GM23338 (cell line): Measurements from ENCODE around the gene CHN2. TPM values are rescaled to one million over a fixed set of nuclear protein-coding genes. Genes with fewer than 3 reads are reported as not detected.

ENCODE experiments used
- ATAC-seq: fragments of 200-7000 bp; cut with Tn5 transposase; 3 replicates; pipeline ENCODE4 v1.9.1; 2020
- DNase-seq: peaks from one replicate; pipeline ENCODE4 v3.0.0-alpha.2; 2015; ENCODE audit warnings: low spot score
- H2AFZ ChIP-seq: fragments of 200-600 bp; sonication (generic); 2 replicates; pipeline ENCODE4 v1.8.0; 2016; ENCODE audit warnings: antibody characterized with exemption, mild to moderate bottlenecking, moderate library complexity
- H3F3A ChIP-seq: fragments of 200-600 bp; sonication (generic); replicated peaks from 2 replicates; pipeline ENCODE4 v1.8.0; 2017; ENCODE audit warnings: antibody characterized with exemption, mixed run types, low read depth
- H3K27ac ChIP-seq: fragments of 200-600 bp; sonication (generic); 2 replicates; pipeline ENCODE4 v1.6.1; 2016; ENCODE audit warnings: low read depth
- H3K27me3 ChIP-seq: fragments of 200-600 bp; sonication (generic); 2 replicates; pipeline ENCODE4 v1.8.0; 2016; ENCODE audit warnings: mild to moderate bottlenecking, mixed run types, moderate library complexity; ENCODE audit not compliant: insufficient read depth
- H3K36me3 ChIP-seq: fragments of 200-600 bp; sonication (generic); 2 replicates; pipeline ENCODE4 v1.8.0; 2016; ENCODE audit warnings: mild to moderate bottlenecking; ENCODE audit not compliant: insufficient read depth
- H3K4me1 ChIP-seq: fragments of 200-600 bp; sonication (generic); 2 replicates; pipeline ENCODE4 v1.8.0; 2016; ENCODE audit warnings: mild to moderate bottlenecking, moderate library complexity; ENCODE audit not compliant: insufficient read depth
- H3K4me2 ChIP-seq: fragments of 200-600 bp; sonication (generic); 2 replicates; pipeline ENCODE4 v1.7.1; 2017; ENCODE audit warnings: mixed run types
- H3K4me3 ChIP-seq: fragments of 200-600 bp; sonication (generic); 2 replicates; pipeline ENCODE4 v1.6.1; 2016; ENCODE audit warnings: mixed run types
- H3K79me2 ChIP-seq: fragments of 200-600 bp; sonication (generic); replicated peaks from 2 replicates; pipeline ENCODE4 v1.8.0; 2017; ENCODE audit warnings: mild to moderate bottlenecking; ENCODE audit not compliant: insufficient read depth
- H3K9me2 ChIP-seq: fragments of 200-600 bp; sonication (generic); 2 replicates; pipeline ENCODE4 v1.8.0; 2017; ENCODE audit not compliant: insufficient read depth
- H4K20me1 ChIP-seq: fragments of 200-600 bp; sonication (generic); replicated peaks from 2 replicates; pipeline ENCODE4 v1.8.0; 2017; ENCODE audit warnings: mild to moderate bottlenecking; ENCODE audit not compliant: insufficient read depth
- H3K27ac Mint-ChIP-seq: 2 replicates; pipeline ENCODE4 v1.8.0; 2020; ENCODE audit warnings: inconsistent platforms, mild to moderate bottlenecking, moderate library complexity, mixed read lengths
- H3K27me3 Mint-ChIP-seq: 3 replicates; pipeline ENCODE4 v1.8.0; 2022; ENCODE audit warnings: low read depth, mild to moderate bottlenecking, moderate library complexity, mixed read lengths, inconsistent platforms; ENCODE audit not compliant: insufficient read depth, poor library complexity
- H3K36me3 Mint-ChIP-seq: 3 replicates; pipeline ENCODE4 v1.8.0; 2021; ENCODE audit warnings: low read depth, mild to moderate bottlenecking, inconsistent platforms, moderate library complexity, mixed read lengths
- H3K4me1 Mint-ChIP-seq: 3 replicates; pipeline ENCODE4 v1.8.0; 2020; ENCODE audit warnings: mild to moderate bottlenecking, inconsistent platforms, mixed read lengths
- H3K4me3 Mint-ChIP-seq: 3 replicates; pipeline ENCODE4 v1.8.0; 2021; ENCODE audit warnings: moderate library complexity, mild to moderate bottlenecking, inconsistent platforms, mixed read lengths
- H3K9me3 Mint-ChIP-seq: 3 replicates; pipeline ENCODE4 v1.8.0; 2020; ENCODE audit warnings: moderate library complexity, mild to moderate bottlenecking, inconsistent platforms, mixed read lengths
- CREB1 ChIP-seq: fragments of 250-450 bp; sonication (Bioruptor Pico); IDR thresholded peaks from 2 replicates; pipeline ENCODE4 v1.5.0; 2020; ENCODE audit warnings: low read depth, mild to moderate bottlenecking, moderate library complexity
- CTCF ChIP-seq, 2 experiments: fragments of 200-600 bp in 1 of 2; sonication (generic) in 1 of 2; conservative IDR thresholded peaks; 2 replicates each; pipeline versions ENCODE4 v1.5.1 to v1.6.1; 2016 to 2017; ENCODE audit warnings: antibody characterized with exemption in 2 of 2, low read depth in 2 of 2, mild to moderate bottlenecking in 2 of 2, moderate library complexity in 1 of 2
- EZH2 ChIP-seq: fragments of 200-600 bp; sonication (generic); IDR thresholded peaks from one replicate; pipeline ENCODE4 v1.8.0; 2017; ENCODE audit warnings: antibody characterized with exemption, mild to moderate bottlenecking, low read depth; ENCODE audit not compliant: unreplicated experiment
- EZH2phosphoT487 ChIP-seq: fragments of 200-600 bp; sonication (generic); IDR thresholded peaks from one replicate; pipeline ENCODE4 v1.8.1; 2018; ENCODE audit warnings: antibody characterized with exemption; ENCODE audit not compliant: unreplicated experiment
- NANOG ChIP-seq: IDR thresholded peaks from 2 replicates; pipeline ENCODE4 v1.6.1; 2016; ENCODE audit warnings: antibody characterized with exemption, borderline replicate concordance
- POLR2AphosphoS5 ChIP-seq: IDR thresholded peaks from 2 replicates; pipeline ENCODE4 v1.6.1; 2016; ENCODE audit warnings: antibody characterized with exemption, low read depth
- REST ChIP-seq: IDR thresholded peaks from one replicate; pipeline ENCODE4 v1.6.1; 2018; ENCODE audit warnings: antibody characterized with exemption; ENCODE audit not compliant: unreplicated experiment
- STAT1 ChIP-seq: IDR thresholded peaks from one replicate; pipeline ENCODE4 v1.6.1; 2016; ENCODE audit warnings: antibody characterized with exemption; ENCODE audit not compliant: unreplicated experiment
- ZNF114 ChIP-seq: fragments of 250-450 bp; sonication (Bioruptor Pico); IDR thresholded peaks from 2 replicates; pipeline ENCODE4 v1.5.0; 2020; ENCODE audit warnings: mild to moderate bottlenecking, moderate library complexity
- ZNF462 ChIP-seq: fragments of 250-450 bp; sonication (Bioruptor Pico); IDR thresholded peaks from 2 replicates; pipeline ENCODE4 v1.5.0; 2020; ENCODE audit warnings: mild to moderate bottlenecking, moderate library complexity
- polyA plus RNA-seq: library from polyadenylated mRNA; unstranded; fragments of >200 nt; fragmentation: Nextera tagmentation; extraction: Ambion mirVana; gene quantifications from 2 replicates; pipeline ENCODE4 v1.2.1, GENCODE V29; 2016
- total RNA-seq: library from RNA; depleted of rRNA; stranded (reverse); fragments of >200 nt; shearing (Covaris generic); gene quantifications from 2 replicates; pipeline ENCODE4 v1.2.3, GENCODE V29; 2014

The CHN2 gene
- total and polyA plus RNA-seq, 2 experiments from 2014 or later, result 6.1 to 7.5 TPM

- H3K4me3 ChIP-seq, result no peak overlapping the region
- peaks cover 58% of the 10 kb centered on the region for H3K4me1 ChIP-seq
- no peak for TF ChIP-seq CREB1
- no peak for TF ChIP-seq EZH2
- TF ChIP-seq POLR2AphosphoS5, result no peak
- Mint-ChIP-seq H3K36me3 (no peaks in the 10 kb centered on the region), H3K4me1 (peaks cover 70% of the 10 kb centered on the region), H3K27ac (no peak overlapping the region), H3K27me3 (peaks cover 20% of the 10 kb centered on the region), H3K9me3 (no peaks in the 10 kb centered on the region), H3K4me3 (no peak overlapping the region)
- H4K20me1 ChIP-seq, result no peaks in the 10 kb centered on the region
- no peaks in the 10 kb centered on the region; the same call in 1 of the 2 replicates for H3F3A ChIP-seq
- H3K9me2 ChIP-seq, result no peaks in the 10 kb centered on the region
- no peak overlapping the region for H3K27ac ChIP-seq
- no peak for ATAC-seq
- H2AFZ ChIP-seq, result no peak overlapping the region
- no peak overlapping the region; the same call in 1 of the 2 replicates for H3K4me2 ChIP-seq
- no peaks in the 10 kb centered on the region for H3K36me3 ChIP-seq
- no peak for DNase-seq
- no peaks in the 10 kb centered on the region for H3K79me2 ChIP-seq
- H3K27me3 ChIP-seq, result no peaks in the 10 kb centered on the region
Observed at GRCh38 chr7:29300649-29301048, 106.1 kb downstream of the CHN2 start.

GRCh38 chr7:29302666-29303395 is 108.3 kb downstream of the CHN2 start:
- no peaks in the 10 kb centered on the region for H3K79me2 ChIP-seq
- H3K27ac ChIP-seq, result no peak overlapping the region
- no peak overlapping the region for H3K4me3 ChIP-seq
- H3F3A ChIP-seq, result no peaks in the 10 kb centered on the region; the same call in 1 of the 2 replicates
- no peak for DNase-seq
- ATAC-seq, result no peak
- no peaks in the 10 kb centered on the region for H4K20me1 ChIP-seq
- H3K27ac Mint-ChIP-seq, result no peak overlapping the region
- H3K9me2 ChIP-seq, result peaks cover 5% of the 10 kb centered on the region; the same call in 1 of the 2 replicates
- peaks cover 59% of the 10 kb centered on the region for H3K4me1 ChIP-seq
- H3K9me3 Mint-ChIP-seq, result no peaks in the 10 kb centered on the region
- no peak overlapping the region for H3K4me2 ChIP-seq
- H3K4me1 Mint-ChIP-seq, result peaks cover 67% of the 10 kb centered on the region
- H3K36me3 ChIP-seq, result no peaks in the 10 kb centered on the region
- no peaks in the 10 kb centered on the region for H3K27me3 ChIP-seq
- no peak overlapping the region for H3K4me3 Mint-ChIP-seq
- no peak overlapping the region for H2AFZ ChIP-seq
- H3K27me3 Mint-ChIP-seq, result peaks cover 6% of the 10 kb centered on the region
- no peaks in the 10 kb centered on the region for H3K36me3 Mint-ChIP-seq
- TF ChIP-seq EZH2 (no peak), CREB1 (no peak), EZH2phosphoT487 (no peak), CTCF (conservative IDR thresholded peaks at IDR 0.05; ENCODE audit: low read depth in 2 of 2) (no peak), ZNF114 (CRISPR knock-in tag) (no peak), STAT1 (no peak), REST (no peak), NANOG (no peak), ZNF462 (no peak)
